ENCODE data around the gene RNPS1. TPM values are rescaled to one million over a fixed set of nuclear protein-coding genes. Genes with fewer than 3 reads are reported as not detected.

The RNPS1 gene
- polyA plus RNA-seq, 1 donor from 2014 or later: 180 TPM

DNA sequence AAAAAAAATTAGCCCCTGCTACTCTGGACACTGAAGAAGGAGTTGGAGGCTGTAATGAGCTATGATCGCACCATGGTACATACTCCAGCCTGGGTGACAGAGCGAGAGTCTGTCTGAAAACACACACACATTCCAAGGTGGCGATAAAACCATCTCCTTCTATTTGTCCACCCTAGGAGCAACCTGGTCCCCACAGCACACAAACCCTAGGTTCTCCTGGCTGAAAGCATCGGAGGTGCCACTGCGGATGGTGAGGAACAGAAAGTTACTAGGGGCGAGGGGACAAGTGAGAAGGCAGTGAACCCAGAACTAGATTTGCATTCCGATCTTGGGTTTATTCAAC, 15.1 kb downstream of the RNPS1 start:
- H3K9ac ChIP-seq (ENCODE audit: low read length): no peak overlapping the region

DNA sequence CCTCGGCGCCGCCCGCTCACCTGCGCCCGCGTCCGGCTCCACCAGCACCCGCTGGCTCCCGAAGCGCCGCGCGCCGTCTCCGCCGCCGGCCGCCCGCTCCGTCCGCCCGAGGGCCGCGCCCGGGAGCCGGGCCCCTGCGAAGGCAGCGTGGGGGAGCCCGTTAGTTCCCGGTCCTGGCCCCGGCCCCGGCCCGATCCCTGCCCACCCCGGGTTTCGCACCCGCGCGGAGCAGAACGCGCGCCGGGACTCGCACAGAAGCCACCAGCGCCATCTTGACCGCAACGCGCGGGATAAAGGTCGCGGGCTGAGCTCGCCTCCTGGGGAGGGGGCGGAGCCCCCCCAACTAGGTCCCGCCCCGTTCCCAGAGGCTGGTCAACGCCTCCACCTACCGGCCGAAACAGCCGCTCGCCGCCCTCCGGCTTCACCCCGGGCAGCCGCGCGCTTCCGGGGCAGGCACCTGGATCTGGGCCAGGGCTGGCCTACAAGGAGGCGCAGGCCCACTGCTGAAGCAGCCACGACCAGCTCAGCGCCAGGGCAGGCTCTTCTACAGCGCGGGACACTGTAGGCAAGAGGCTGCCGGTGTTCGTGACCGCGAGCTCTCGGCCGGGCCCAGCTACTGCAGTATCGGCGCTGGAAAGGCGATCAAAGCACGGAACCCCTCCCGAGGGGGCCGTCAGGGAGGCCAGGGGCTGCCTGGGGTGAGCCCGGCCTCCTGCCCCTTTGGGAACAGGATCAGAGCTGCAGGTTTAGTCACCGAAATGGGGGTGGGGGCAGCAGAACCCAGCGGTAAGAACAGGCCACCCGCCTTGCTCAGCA, 16.4 kb downstream of the RNPS1 start, which contains the start of gene ECI1:
Gene ECI1, minus strand, starts transcription at position 292 of the 816 bp plus-strand sequence. Its CDS starts 21 bp downstream, at position 271.
- Histone ChIP-seq H3K27ac (ENCODE audit: low read length) (peak within 1 kb of the TSS; percentile 47), H3K9ac (ENCODE audit: low read length) (peak within 1 kb of the TSS; percentile 59), H3F3A (ENCODE audit: insufficient read depth, low read length, poor library complexity, severe bottlenecking) (no peaks in the 10 kb centered on the region), H3K36me3 (ENCODE audit: insufficient read depth, low read length) (no peaks in the 10 kb centered on the region), H3K4me3 (ENCODE audit: low read length) (peak within 1 kb of the TSS; percentile 64), H3K27me3 (ENCODE audit: insufficient read depth, low read depth, low read length) (no peaks in the 10 kb centered on the region), H3K9me3 (ENCODE audit: low read length) (no peaks in the 10 kb centered on the region), H3K9me2 (ENCODE audit: insufficient read depth, low read length) (no peaks in the 10 kb centered on the region), H2AFZ (ENCODE audit: low read depth, low read length) (peak within 1 kb of the TSS; percentile 21), H3K79me2 (replicated peaks; ENCODE audit: insufficient read depth, low read length) (peaks cover 4% of the 10 kb centered on the region), H3K4me2 (ENCODE audit: low read length) (no peak within 1 kb of the TSS), H4K20me1 (ENCODE audit: insufficient read depth) (no peaks in the 10 kb centered on the region)
- TF ChIP-seq POLR2AphosphoS5 (IDR thresholded peaks at IDR 0.05) (peak; percentile 45), MXI1 (conservative IDR thresholded peaks at IDR 0.05; ENCODE audit: poor library complexity, severe bottlenecking) (peak; percentile 55), SMC3 (conservative IDR thresholded peaks at IDR 0.05; ENCODE audit: poor library complexity) (no peak), RAD21 (conservative IDR thresholded peaks at IDR 0.05) (peak; percentile 72), EZH2 (IDR thresholded peaks at IDR 0.05; ENCODE audit: borderline replicate concordance, insufficient read depth, low read length, poor library complexity, severe bottlenecking) (no peak), TAF1 (IDR thresholded peaks at IDR 0.05; ENCODE audit: low read depth) (no peak)
- TF ChIP-seq, protein P1, sequence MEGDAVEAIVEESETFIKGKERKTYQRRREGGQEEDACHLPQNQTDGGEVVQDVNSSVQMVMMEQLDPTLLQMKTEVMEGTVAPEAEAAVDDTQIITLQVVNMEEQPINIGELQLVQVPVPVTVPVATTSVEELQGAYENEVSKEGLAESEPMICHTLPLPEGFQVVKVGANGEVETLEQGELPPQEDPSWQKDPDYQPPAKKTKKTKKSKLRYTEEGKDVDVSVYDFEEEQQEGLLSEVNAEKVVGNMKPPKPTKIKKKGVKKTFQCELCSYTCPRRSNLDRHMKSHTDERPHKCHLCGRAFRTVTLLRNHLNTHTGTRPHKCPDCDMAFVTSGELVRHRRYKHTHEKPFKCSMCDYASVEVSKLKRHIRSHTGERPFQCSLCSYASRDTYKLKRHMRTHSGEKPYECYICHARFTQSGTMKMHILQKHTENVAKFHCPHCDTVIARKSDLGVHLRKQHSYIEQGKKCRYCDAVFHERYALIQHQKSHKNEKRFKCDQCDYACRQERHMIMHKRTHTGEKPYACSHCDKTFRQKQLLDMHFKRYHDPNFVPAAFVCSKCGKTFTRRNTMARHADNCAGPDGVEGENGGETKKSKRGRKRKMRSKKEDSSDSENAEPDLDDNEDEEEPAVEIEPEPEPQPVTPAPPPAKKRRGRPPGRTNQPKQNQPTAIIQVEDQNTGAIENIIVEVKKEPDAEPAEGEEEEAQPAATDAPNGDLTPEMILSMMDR (IDR thresholded peaks at IDR 0.05; ENCODE audit: poor library complexity, severe bottlenecking): peak; percentile 69
- TF ChIP-seq, protein P2, sequence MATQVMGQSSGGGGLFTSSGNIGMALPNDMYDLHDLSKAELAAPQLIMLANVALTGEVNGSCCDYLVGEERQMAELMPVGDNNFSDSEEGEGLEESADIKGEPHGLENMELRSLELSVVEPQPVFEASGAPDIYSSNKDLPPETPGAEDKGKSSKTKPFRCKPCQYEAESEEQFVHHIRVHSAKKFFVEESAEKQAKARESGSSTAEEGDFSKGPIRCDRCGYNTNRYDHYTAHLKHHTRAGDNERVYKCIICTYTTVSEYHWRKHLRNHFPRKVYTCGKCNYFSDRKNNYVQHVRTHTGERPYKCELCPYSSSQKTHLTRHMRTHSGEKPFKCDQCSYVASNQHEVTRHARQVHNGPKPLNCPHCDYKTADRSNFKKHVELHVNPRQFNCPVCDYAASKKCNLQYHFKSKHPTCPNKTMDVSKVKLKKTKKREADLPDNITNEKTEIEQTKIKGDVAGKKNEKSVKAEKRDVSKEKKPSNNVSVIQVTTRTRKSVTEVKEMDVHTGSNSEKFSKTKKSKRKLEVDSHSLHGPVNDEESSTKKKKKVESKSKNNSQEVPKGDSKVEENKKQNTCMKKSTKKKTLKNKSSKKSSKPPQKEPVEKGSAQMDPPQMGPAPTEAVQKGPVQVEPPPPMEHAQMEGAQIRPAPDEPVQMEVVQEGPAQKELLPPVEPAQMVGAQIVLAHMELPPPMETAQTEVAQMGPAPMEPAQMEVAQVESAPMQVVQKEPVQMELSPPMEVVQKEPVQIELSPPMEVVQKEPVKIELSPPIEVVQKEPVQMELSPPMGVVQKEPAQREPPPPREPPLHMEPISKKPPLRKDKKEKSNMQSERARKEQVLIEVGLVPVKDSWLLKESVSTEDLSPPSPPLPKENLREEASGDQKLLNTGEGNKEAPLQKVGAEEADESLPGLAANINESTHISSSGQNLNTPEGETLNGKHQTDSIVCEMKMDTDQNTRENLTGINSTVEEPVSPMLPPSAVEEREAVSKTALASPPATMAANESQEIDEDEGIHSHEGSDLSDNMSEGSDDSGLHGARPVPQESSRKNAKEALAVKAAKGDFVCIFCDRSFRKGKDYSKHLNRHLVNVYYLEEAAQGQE (IDR thresholded peaks at IDR 0.05; ENCODE audit: borderline replicate concordance): peak; percentile 53

More for the DNA sequence above, 15.1 kb downstream of the RNPS1 start:
- Histone ChIP-seq H3K4me2 (ENCODE audit: low read length) (no peak overlapping the region), H3F3A (ENCODE audit: insufficient read depth, low read length, poor library complexity, severe bottlenecking) (no peaks in the 10 kb centered on the region), H3K9me2 (ENCODE audit: insufficient read depth, low read length) (no peaks in the 10 kb centered on the region), H3K27ac (ENCODE audit: low read length) (no peak overlapping the region), H3K27me3 (ENCODE audit: insufficient read depth, low read depth, low read length) (no peaks in the 10 kb centered on the region), H3K36me3 (ENCODE audit: insufficient read depth, low read length) (no peaks in the 10 kb centered on the region), H2AFZ (ENCODE audit: low read depth, low read length) (no peak overlapping the region), H3K9me3 (ENCODE audit: low read length) (no peaks in the 10 kb centered on the region), H3K79me2 (replicated peaks; ENCODE audit: insufficient read depth, low read length) (peaks cover 4% of the 10 kb centered on the region), H4K20me1 (ENCODE audit: insufficient read depth) (no peaks in the 10 kb centered on the region), H3K4me3 (ENCODE audit: low read length) (no peak overlapping the region)
- TF ChIP-seq TAF1 (IDR thresholded peaks at IDR 0.05; ENCODE audit: low read depth) (no peak), MXI1 (conservative IDR thresholded peaks at IDR 0.05; ENCODE audit: poor library complexity, severe bottlenecking) (no peak), SMC3 (conservative IDR thresholded peaks at IDR 0.05; ENCODE audit: poor library complexity) (no peak), RAD21 (conservative IDR thresholded peaks at IDR 0.05) (no peak), EP300 (conservative IDR thresholded peaks at IDR 0.05; ENCODE audit: poor library complexity, severe bottlenecking) (no peak), POLR2AphosphoS5 (IDR thresholded peaks at IDR 0.05) (no peak), EZH2 (IDR thresholded peaks at IDR 0.05; ENCODE audit: borderline replicate concordance, insufficient read depth, low read length, poor library complexity, severe bottlenecking) (no peak)
- TF ChIP-seq, protein P1 (IDR thresholded peaks at IDR 0.05; ENCODE audit: poor library complexity, severe bottlenecking): no peak
- TF ChIP-seq, protein P2 (IDR thresholded peaks at IDR 0.05; ENCODE audit: borderline replicate concordance): no peak
